Smooth muscle cell (in vitro differentiated cells): Measurements from ENCODE around the gene SAMD8. TPM values are rescaled to one million over a fixed set of nuclear protein-coding genes. Genes with fewer than 3 reads are reported as not detected.

Experiments used
- DNase-seq: peaks from one replicate; lab custom pipeline; 2025; ENCODE audit not compliant: unreplicated experiment; lab: John Stamatoyannopoulos, UW
- H2AFZ ChIP-seq: fragments of 200-600 bp; sonication (generic); 2 replicates; pipeline ENCODE4 v1.6.0; 2016; ENCODE audit warnings: antibody characterized with exemption, low read depth, mild to moderate bottlenecking
- H3F3A ChIP-seq: fragments of 200-600 bp; sonication (generic); 2 replicates; pipeline ENCODE4 v1.6.0; 2017; ENCODE audit warnings: antibody characterized with exemption, low read depth
- H3K27ac ChIP-seq: fragments of 200-600 bp; sonication (generic); 2 replicates; pipeline ENCODE4 v1.5.1; 2016; ENCODE audit warnings: low read depth, mild to moderate bottlenecking
- H3K27me3 ChIP-seq: fragments of 200-600 bp; sonication (generic); 2 replicates; pipeline ENCODE4 v1.6.1; 2016; ENCODE audit warnings: low read depth, mild to moderate bottlenecking
- H3K36me3 ChIP-seq: fragments of 200-600 bp; sonication (generic); 2 replicates; pipeline ENCODE4 v1.5.1; 2016; ENCODE audit warnings: low read depth
- H3K4me1 ChIP-seq: fragments of 200-600 bp; sonication (generic); 2 replicates; pipeline ENCODE4 v1.5.1; 2016; ENCODE audit warnings: low read depth
- H3K4me2 ChIP-seq: fragments of 200-600 bp; sonication (generic); 2 replicates; pipeline ENCODE4 v1.6.0; 2016; ENCODE audit warnings: mild to moderate bottlenecking
- H3K4me3 ChIP-seq: fragments of 200-600 bp; sonication (generic); 2 replicates; pipeline ENCODE4 v1.5.1; 2016; ENCODE audit warnings: mild to moderate bottlenecking
- H3K79me2 ChIP-seq: fragments of 200-600 bp; sonication (generic); 2 replicates; pipeline ENCODE4 v1.6.0; 2016; ENCODE audit warnings: low read depth, mild to moderate bottlenecking
- H3K9ac ChIP-seq: fragments of 200-600 bp; sonication (generic); 2 replicates; pipeline ENCODE4 v1.6.0; 2016; ENCODE audit warnings: low read depth
- H3K9me3 ChIP-seq: fragments of 200-600 bp; sonication (generic); replicated peaks from 2 replicates; pipeline ENCODE4 v1.5.1; 2016; ENCODE audit warnings: low read depth
- H4K20me1 ChIP-seq: fragments of 200-600 bp; sonication (generic); 2 replicates; pipeline ENCODE4 v1.6.0; 2016; ENCODE audit warnings: low read depth
- CTCF ChIP-seq: fragments of 200-600 bp; sonication (generic); IDR thresholded peaks from 2 replicates; pipeline ENCODE4 v1.5.1; 2017; ENCODE audit warnings: borderline replicate concordance, mild to moderate bottlenecking, antibody characterized with exemption; ENCODE audit not compliant: insufficient read depth, poor library complexity, severe bottlenecking
- WGBS: methylation state at CpG from one replicate; pipeline ENCODE4 v1.1.7; 2016; ENCODE audit warnings: low lambda C conversion rate; 5-methylcytosine and 5-hydroxymethylcytosine counted together
- polyA plus RNA-seq: library from polyadenylated mRNA; unstranded; fragments of >200 nt; fragmentation: Nextera tagmentation; extraction: Ambion mirVana; gene quantifications from 2 replicates; pipeline ENCODE4 v1.2.1, GENCODE V29; 2016
- total RNA-seq: library from RNA; depleted of rRNA; stranded (reverse); fragments of >200 nt; gene quantifications from 2 replicates; pipeline ENCODE4 v1.2.3, GENCODE V29; 2014

The SAMD8 gene
- total and polyA plus RNA-seq, 2 experiments from 2014 or later = 7.4 to 30.1 TPM

- Histone ChIP-seq H4K20me1 (no peaks in the 10 kb centered on the region), H3K36me3 (no peaks in the 10 kb centered on the region), H3K4me1 (peaks cover 8% of the 10 kb centered on the region), H3K9me3 (no peaks in the 10 kb centered on the region), H3K27ac (no peak overlapping the region), H3K79me2 (no peaks in the 10 kb centered on the region), H2AFZ (no peak overlapping the region), H3K4me3 (no peak overlapping the region), H3K9ac (no peak overlapping the region), H3F3A (no peaks in the 10 kb centered on the region), H3K27me3 (peaks cover 7% of the 10 kb centered on the region), H3K4me2 (no peak overlapping the region)
- no peak for TF ChIP-seq CTCF
- DNase-seq = no peak
- 87% methylated on average over 2 of the region's 2 CpGs for WGBS
These were observed 22.8 kb upstream of the SAMD8 start for GRCh38 chr10:75088640-75089039.

- no peak for DNase-seq
- TF ChIP-seq CTCF = no peak
- Histone ChIP-seq H3K79me2 (no peaks in the 10 kb centered on the region), H3K27ac (no peak overlapping the region), H4K20me1 (no peaks in the 10 kb centered on the region), H3K4me1 (peaks cover 2% of the 10 kb centered on the region), H3K27me3 (peaks cover 7% of the 10 kb centered on the region), H3K4me3 (no peak overlapping the region), H3K36me3 (no peaks in the 10 kb centered on the region), H3F3A (no peaks in the 10 kb centered on the region), H3K4me2 (no peak overlapping the region), H3K9me3 (no peaks in the 10 kb centered on the region), H3K9ac (no peak overlapping the region), H2AFZ (no peak overlapping the region)
- 93% methylated on average over 6 of the region's 6 CpGs for WGBS
These were observed 21.8 kb upstream of the SAMD8 start for GRCh38 chr10:75089634-75090033.

- H2AFZ ChIP-seq = no peak overlapping the region
- DNase-seq = no peak
- H4K20me1 ChIP-seq = no peaks in the 10 kb centered on the region
- no peaks in the 10 kb centered on the region for H3K9me3 ChIP-seq
- peaks cover 7% of the 10 kb centered on the region for H3K27me3 ChIP-seq
- no peaks in the 10 kb centered on the region for H3K79me2 ChIP-seq
- no peaks in the 10 kb centered on the region for H3F3A ChIP-seq
- no peak for TF ChIP-seq CTCF
- no peaks in the 10 kb centered on the region for H3K36me3 ChIP-seq
- no peaks in the 10 kb centered on the region for H3K4me1 ChIP-seq
- H3K4me3 ChIP-seq = no peak overlapping the region
- 93% methylated on average over 3 of the region's 3 CpGs for WGBS
- no peak overlapping the region for H3K4me2 ChIP-seq
- no peak overlapping the region for H3K27ac ChIP-seq
- H3K9ac ChIP-seq = no peak overlapping the region
These were observed 20.3 kb upstream of the SAMD8 start for GRCh38 chr10:75091146-75091545.

GRCh38 chr10:75094465-75094864 lies 17.0 kb upstream of the SAMD8 start:
- WGBS = 98% methylated on average over 10 of the region's 10 CpGs
- no peak overlapping the region for H3K9ac ChIP-seq
- H3F3A ChIP-seq = no peaks in the 10 kb centered on the region
- H3K36me3 ChIP-seq = no peaks in the 10 kb centered on the region
- H3K27ac ChIP-seq = no peak overlapping the region
- no peak for TF ChIP-seq CTCF
- H4K20me1 ChIP-seq = no peaks in the 10 kb centered on the region
- no peaks in the 10 kb centered on the region for H3K4me1 ChIP-seq
- no peak overlapping the region for H2AFZ ChIP-seq
- DNase-seq = no peak
- no peaks in the 10 kb centered on the region for H3K79me2 ChIP-seq
- no peak overlapping the region for H3K4me3 ChIP-seq
- H3K9me3 ChIP-seq = no peaks in the 10 kb centered on the region
- peaks cover 7% of the 10 kb centered on the region for H3K27me3 ChIP-seq
- H3K4me2 ChIP-seq = no peak overlapping the region
